Measurements from ENCODE around the gene HMCN1.

The HMCN1 gene

GRCh38 chr1:186125511-186125910 is 391.3 kb downstream of the HMCN1 start:
- no peak for DNase-seq (ENCODE audit: low read depth, low spot score)
- no peak overlapping the region for H3K4me3 ChIP-seq (ENCODE audit: insufficient read length, low read depth)
- TF ChIP-seq SUZ12 (IDR thresholded peaks at IDR 0.05; ENCODE audit: extremely low read depth, insufficient read depth, insufficient read length) (no peak), YY1 (IDR thresholded peaks at IDR 0.05; ENCODE audit: insufficient read depth, insufficient read length) (no peak), ZNF274 (IDR thresholded peaks at IDR 0.05; ENCODE audit: low read depth, low read length) (no peak)
- H3K27me3 ChIP-seq (ENCODE audit: insufficient read depth, insufficient read length) = no peaks in the 10 kb centered on the region
- no peak overlapping the region for H3K9ac ChIP-seq (ENCODE audit: insufficient read length, low read depth)
- no peaks in the 10 kb centered on the region for H3K4me1 ChIP-seq (ENCODE audit: insufficient read depth, insufficient read length)
- H3K36me3 ChIP-seq (ENCODE audit: insufficient read depth, insufficient read length, low read length) = no peaks in the 10 kb centered on the region
- no peaks in the 10 kb centered on the region for H3K9me3 ChIP-seq (ENCODE audit: insufficient read depth, low read length)

DNA sequence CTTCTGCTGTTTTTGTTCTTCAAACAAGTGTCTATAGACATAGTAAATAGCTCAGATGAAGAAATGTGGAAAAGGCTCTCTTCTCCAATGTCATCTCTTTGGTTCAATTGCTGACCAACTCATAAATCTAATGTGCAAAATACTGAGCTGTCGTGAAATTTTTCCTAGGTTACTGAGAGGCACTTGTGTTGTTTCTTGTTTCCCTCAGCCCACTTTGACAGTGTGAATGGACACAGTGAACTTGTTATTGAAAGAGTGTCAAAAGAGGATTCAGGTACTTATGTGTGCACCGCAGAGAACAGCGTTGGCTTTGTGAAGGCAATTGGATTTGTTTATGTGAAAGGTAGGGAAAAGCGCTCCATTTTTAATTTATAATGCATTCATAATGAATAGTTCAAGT is 395.6 kb downstream of the HMCN1 start:
- no peaks in the 10 kb centered on the region for H3K36me3 ChIP-seq (ENCODE audit: insufficient read depth, insufficient read length, low read length)

DNA sequence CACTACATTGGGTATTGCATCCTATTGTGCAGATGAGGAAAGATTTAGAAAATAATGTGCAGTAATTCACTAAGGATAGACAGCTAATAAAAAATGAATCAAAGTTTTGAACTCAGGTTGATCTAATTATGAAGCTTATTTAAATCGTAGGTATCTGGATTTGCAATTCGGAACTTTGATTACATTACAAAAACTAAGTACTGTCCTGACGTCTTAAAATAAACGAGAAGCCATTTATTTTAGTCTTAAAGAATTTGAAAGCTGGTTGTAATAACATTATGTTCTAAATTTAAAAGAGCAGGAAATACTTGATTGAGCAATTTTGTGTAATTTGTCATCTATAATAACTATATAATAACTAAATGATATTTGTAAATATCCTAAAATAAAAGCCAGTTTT is 404.9 kb downstream of the HMCN1 start:
- no peaks in the 10 kb centered on the region for H3K4me1 ChIP-seq (ENCODE audit: insufficient read depth, insufficient read length)
- H3K9ac ChIP-seq (ENCODE audit: insufficient read length, low read depth) = no peak overlapping the region
- no peaks in the 10 kb centered on the region for H3K36me3 ChIP-seq (ENCODE audit: insufficient read depth, insufficient read length, low read length)
- H3K27me3 ChIP-seq (ENCODE audit: insufficient read depth, insufficient read length) = no peaks in the 10 kb centered on the region
- TF ChIP-seq ZNF274 (IDR thresholded peaks at IDR 0.05; ENCODE audit: low read depth, low read length) = no peak
- no peak for TF ChIP-seq YY1 (IDR thresholded peaks at IDR 0.05; ENCODE audit: insufficient read depth, insufficient read length)
- TF ChIP-seq SUZ12 (IDR thresholded peaks at IDR 0.05; ENCODE audit: extremely low read depth, insufficient read depth, insufficient read length) = no peak
- no peak overlapping the region for H3K4me3 ChIP-seq (ENCODE audit: insufficient read length, low read depth)
- no peaks in the 10 kb centered on the region for H3K9me3 ChIP-seq (ENCODE audit: insufficient read depth, low read length)
- no peak for DNase-seq (ENCODE audit: low read depth, low spot score)

More for the DNA sequence above, 395.6 kb downstream of the HMCN1 start:
- Histone ChIP-seq H3K27me3 (ENCODE audit: insufficient read depth, insufficient read length) (no peaks in the 10 kb centered on the region), H3K9me3 (ENCODE audit: insufficient read depth, low read length) (no peaks in the 10 kb centered on the region), H3K9ac (ENCODE audit: insufficient read length, low read depth) (no peak overlapping the region), H3K4me3 (ENCODE audit: insufficient read length, low read depth) (no peak overlapping the region), H3K4me1 (ENCODE audit: insufficient read depth, insufficient read length) (no peaks in the 10 kb centered on the region)
- DNase-seq (ENCODE audit: low read depth, low spot score) = no peak
- TF ChIP-seq YY1 (IDR thresholded peaks at IDR 0.05; ENCODE audit: insufficient read depth, insufficient read length) (no peak), SUZ12 (IDR thresholded peaks at IDR 0.05; ENCODE audit: extremely low read depth, insufficient read depth, insufficient read length) (no peak), ZNF274 (IDR thresholded peaks at IDR 0.05; ENCODE audit: low read depth, low read length) (no peak)

- no peaks in the 10 kb centered on the region for H3K27me3 ChIP-seq (ENCODE audit: insufficient read depth, insufficient read length)
- no peak overlapping the region for H3K9ac ChIP-seq (ENCODE audit: insufficient read length, low read depth)
- DNase-seq (ENCODE audit: low read depth, low spot score) = no peak
- H3K9me3 ChIP-seq (ENCODE audit: insufficient read depth, low read length) = no peaks in the 10 kb centered on the region
- no peaks in the 10 kb centered on the region for H3K36me3 ChIP-seq (ENCODE audit: insufficient read depth, insufficient read length, low read length)
- H3K4me3 ChIP-seq (ENCODE audit: insufficient read length, low read depth) = no peak overlapping the region
- H3K4me1 ChIP-seq (ENCODE audit: insufficient read depth, insufficient read length) = no peaks in the 10 kb centered on the region
- TF ChIP-seq YY1 (IDR thresholded peaks at IDR 0.05; ENCODE audit: insufficient read depth, insufficient read length) (no peak), SUZ12 (IDR thresholded peaks at IDR 0.05; ENCODE audit: extremely low read depth, insufficient read depth, insufficient read length) (no peak), ZNF274 (IDR thresholded peaks at IDR 0.05; ENCODE audit: low read depth, low read length) (no peak)
These were observed 405.5 kb downstream of the HMCN1 start for GRCh38 chr1:186139701-186140100.

DNA sequence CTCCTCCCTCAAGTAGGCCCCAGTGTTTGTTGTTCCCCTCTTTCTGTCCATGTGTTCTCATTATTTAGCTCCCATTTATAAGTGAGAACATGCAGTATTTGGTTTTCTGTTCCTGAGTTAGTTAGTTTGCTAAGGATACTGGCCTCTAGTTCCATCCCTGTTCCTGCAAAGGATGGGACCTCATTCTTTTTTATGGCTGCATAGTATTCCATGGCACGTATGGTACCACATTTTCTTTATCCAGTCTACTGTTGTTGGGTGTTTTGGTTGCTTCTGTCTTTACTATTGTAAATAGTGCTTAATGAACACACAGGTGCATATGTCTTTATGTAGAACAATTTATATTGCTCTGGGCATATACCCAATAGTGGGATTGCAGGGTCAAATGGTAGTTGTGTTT is 408.0 kb downstream of the HMCN1 start:
- DNase-seq (ENCODE audit: low read depth, low spot score) = no peak
- Histone ChIP-seq H3K36me3 (ENCODE audit: insufficient read depth, insufficient read length, low read length) (no peaks in the 10 kb centered on the region), H3K27me3 (ENCODE audit: insufficient read depth, insufficient read length) (no peaks in the 10 kb centered on the region), H3K9ac (ENCODE audit: insufficient read length, low read depth) (no peak overlapping the region), H3K4me1 (ENCODE audit: insufficient read depth, insufficient read length) (no peaks in the 10 kb centered on the region), H3K4me3 (ENCODE audit: insufficient read length, low read depth) (no peak overlapping the region), H3K9me3 (ENCODE audit: insufficient read depth, low read length) (no peaks in the 10 kb centered on the region)
- TF ChIP-seq SUZ12 (IDR thresholded peaks at IDR 0.05; ENCODE audit: extremely low read depth, insufficient read depth, insufficient read length) = no peak
- TF ChIP-seq YY1 (IDR thresholded peaks at IDR 0.05; ENCODE audit: insufficient read depth, insufficient read length) = no peak
- no peak for TF ChIP-seq ZNF274 (IDR thresholded peaks at IDR 0.05; ENCODE audit: low read depth, low read length)

GRCh38 chr1:186142916-186143315 is 408.7 kb downstream of the HMCN1 start:
- Histone ChIP-seq H3K9me3 (ENCODE audit: insufficient read depth, low read length) (no peaks in the 10 kb centered on the region), H3K4me1 (ENCODE audit: insufficient read depth, insufficient read length) (no peaks in the 10 kb centered on the region), H3K36me3 (ENCODE audit: insufficient read depth, insufficient read length, low read length) (no peaks in the 10 kb centered on the region), H3K9ac (ENCODE audit: insufficient read length, low read depth) (no peak overlapping the region), H3K27me3 (ENCODE audit: insufficient read depth, insufficient read length) (no peaks in the 10 kb centered on the region), H3K4me3 (ENCODE audit: insufficient read length, low read depth) (no peak overlapping the region)
- no peak for DNase-seq (ENCODE audit: low read depth, low spot score)
- no peak for TF ChIP-seq SUZ12 (IDR thresholded peaks at IDR 0.05; ENCODE audit: extremely low read depth, insufficient read depth, insufficient read length)
- TF ChIP-seq YY1 (IDR thresholded peaks at IDR 0.05; ENCODE audit: insufficient read depth, insufficient read length) = no peak
- TF ChIP-seq ZNF274 (IDR thresholded peaks at IDR 0.05; ENCODE audit: low read depth, low read length) = no peak

DNA sequence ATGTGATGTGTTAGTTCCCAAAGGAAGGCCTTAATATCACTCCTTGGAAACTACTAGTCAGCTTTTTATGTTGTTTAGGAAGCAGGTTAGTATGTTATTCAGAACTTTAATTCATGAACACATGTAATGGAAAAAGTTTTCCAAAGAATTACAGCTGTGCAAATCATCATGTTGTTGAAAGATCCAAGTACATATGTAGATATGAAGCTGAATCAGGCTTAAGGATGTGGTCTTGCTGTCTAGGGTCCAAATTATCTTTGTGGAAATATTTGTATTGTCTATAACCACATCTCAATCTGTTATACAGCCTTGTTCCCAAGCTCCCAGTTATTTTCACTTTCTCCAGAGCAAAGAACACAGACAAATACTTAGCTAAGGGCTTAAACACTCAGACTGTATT is 409.3 kb downstream of the HMCN1 start:
- DNase-seq (ENCODE audit: low read depth, low spot score) = no peak
- no peak overlapping the region for H3K4me3 ChIP-seq (ENCODE audit: insufficient read length, low read depth)
- TF ChIP-seq YY1 (IDR thresholded peaks at IDR 0.05; ENCODE audit: insufficient read depth, insufficient read length) (no peak), SUZ12 (IDR thresholded peaks at IDR 0.05; ENCODE audit: extremely low read depth, insufficient read depth, insufficient read length) (no peak), ZNF274 (IDR thresholded peaks at IDR 0.05; ENCODE audit: low read depth, low read length) (no peak)
- H3K9ac ChIP-seq (ENCODE audit: insufficient read length, low read depth) = no peak overlapping the region
- no peaks in the 10 kb centered on the region for H3K36me3 ChIP-seq (ENCODE audit: insufficient read depth, insufficient read length, low read length)
- H3K9me3 ChIP-seq (ENCODE audit: insufficient read depth, low read length) = no peaks in the 10 kb centered on the region
- no peaks in the 10 kb centered on the region for H3K4me1 ChIP-seq (ENCODE audit: insufficient read depth, insufficient read length)
- no peaks in the 10 kb centered on the region for H3K27me3 ChIP-seq (ENCODE audit: insufficient read depth, insufficient read length)

Measured in NT2/D1 (cell line).